Activated CD8-positive, alpha-beta memory T cell treated with anti-CD3 and anti-CD28 coated beads, Interleukin-2, amount 10 ng/mL, durations not matched to agents 7 days and 5 days (primary cell): ENCODE results near the gene YRDC. TPM values are rescaled to one million over a fixed set of nuclear protein-coding genes. Genes with fewer than 3 reads are reported as not detected.
A peak's percentile ranks its signal among the peaks of the same experiment; 100 is the strongest.

Source experiments
- ATAC-seq: fragments of 150-1000 bp; cut with Tn5 transposase; one replicate; pipeline ENCODE4 v1.10.0; 2021; ENCODE audit warnings: moderate library complexity
- CTCF ChIA-PET: fragments of 350-600 bp; sonication (Branson Sonifier 250); formaldehyde crosslinking; loops from one replicate; lab custom pipeline; 2021; ENCODE audit warnings: antibody characterized with exemption; lab: Charles Lee
- DNase-seq: peaks from one replicate; pipeline ENCODE4 v3.0.0-alpha.2; 2020
- H3K27ac Mint-ChIP-seq: one replicate; pipeline ENCODE4 v1.8.0; 2021; ENCODE audit warnings: mild to moderate bottlenecking, mixed read lengths
- H3K27me3 Mint-ChIP-seq: one replicate; pipeline ENCODE4 v1.8.0; 2021; ENCODE audit warnings: mixed read lengths
- H3K36me3 Mint-ChIP-seq: one replicate; pipeline ENCODE4 v1.8.0; 2021; ENCODE audit warnings: mild to moderate bottlenecking, mixed read lengths
- H3K4me1 Mint-ChIP-seq: one replicate; pipeline ENCODE4 v1.8.0; 2021; ENCODE audit warnings: mixed read lengths
- H3K4me3 Mint-ChIP-seq: one replicate; pipeline ENCODE4 v1.8.0; 2021; ENCODE audit warnings: mild to moderate bottlenecking, moderate library complexity, mixed read lengths
- H3K9me3 Mint-ChIP-seq: one replicate; pipeline ENCODE4 v1.8.0; 2022; ENCODE audit warnings: low read depth, mixed read lengths
- total RNA-seq, 2 experiments: library from RNA; stranded (reverse); gene quantifications; one replicate each; pipeline ENCODE4 v1.2.3, GENCODE V29; 2021

Gene YRDC
- total RNA-seq, 2 experiments from 2014 or later, result 16.4 to 28.6 TPM

- no peak overlapping the region for H3K4me3 Mint-ChIP-seq
- DNase-seq, result no peak
- no peaks in the 10 kb centered on the region for H3K9me3 Mint-ChIP-seq
- CTCF ChIA-PET, result no interaction called here
- no peaks in the 10 kb centered on the region for H3K27me3 Mint-ChIP-seq
- H3K4me1 Mint-ChIP-seq, result peaks cover 15% of the 10 kb centered on the region
- ATAC-seq, result no peak
- no peak overlapping the region for H3K27ac Mint-ChIP-seq
- H3K36me3 Mint-ChIP-seq, result peaks cover 18% of the 10 kb centered on the region
Observed at GRCh38 chr1:37840711-37841110, 32.7 kb upstream of the YRDC start.

GRCh38 chr1:37839676-37840075 is 31.7 kb upstream of the YRDC start:
- H3K36me3 Mint-ChIP-seq, result peaks cover 24% of the 10 kb centered on the region
- CTCF ChIA-PET, result no interaction called here
- no peaks in the 10 kb centered on the region for H3K9me3 Mint-ChIP-seq
- H3K27me3 Mint-ChIP-seq, result no peaks in the 10 kb centered on the region
- H3K27ac Mint-ChIP-seq, result no peak overlapping the region
- H3K4me3 Mint-ChIP-seq, result no peak overlapping the region
- H3K4me1 Mint-ChIP-seq, result peaks cover 10% of the 10 kb centered on the region
- ATAC-seq (no peak), DNase-seq (no peak)

GRCh38 chr1:37836788-37837187 is 28.8 kb upstream of the YRDC start:
- DNase-seq (no peak), ATAC-seq (no peak)
- H3K9me3 Mint-ChIP-seq, result no peaks in the 10 kb centered on the region
- CTCF ChIA-PET, result interaction anchor here (1.3 to 1.6 kb wide), 2 partner anchors 23 kb away, joined by 3 to 6 read pairs; partner anchors contain the start of gene MTF1
- H3K27me3 Mint-ChIP-seq, result no peaks in the 10 kb centered on the region
- H3K36me3 Mint-ChIP-seq, result peaks cover 34% of the 10 kb centered on the region
- no peak overlapping the region for H3K27ac Mint-ChIP-seq
- no peaks in the 10 kb centered on the region for H3K4me1 Mint-ChIP-seq
- no peak overlapping the region for H3K4me3 Mint-ChIP-seq

- no peak overlapping the region for H3K27ac Mint-ChIP-seq
- H3K9me3 Mint-ChIP-seq, result no peaks in the 10 kb centered on the region
- CTCF ChIA-PET, result interaction anchor here (1.1 to 2.6 kb wide), 2 partner anchors 17 to 28 kb away, joined by 6 read pairs; partner anchors contain the start of gene MTF1
- H3K27me3 Mint-ChIP-seq, result no peaks in the 10 kb centered on the region
- no peak for DNase-seq
- H3K4me1 Mint-ChIP-seq, result no peaks in the 10 kb centered on the region
- ATAC-seq, result no peak
- no peak overlapping the region for H3K4me3 Mint-ChIP-seq
- H3K36me3 Mint-ChIP-seq, result peaks cover 38% of the 10 kb centered on the region
Observed at GRCh38 chr1:37831809-37832208, 23.8 kb upstream of the YRDC start.

GRCh38 chr1:37831109-37831508 is 23.1 kb upstream of the YRDC start:
- CTCF ChIA-PET, result interaction anchor here (1.1 to 2.6 kb wide), 2 partner anchors 16 to 28 kb away, joined by 6 read pairs; partner anchors contain the start of gene MTF1
- Mint-ChIP-seq H3K4me1 (no peaks in the 10 kb centered on the region), H3K27ac (no peak overlapping the region), H3K4me3 (no peak overlapping the region), H3K27me3 (no peaks in the 10 kb centered on the region), H3K36me3 (peaks cover 39% of the 10 kb centered on the region), H3K9me3 (no peaks in the 10 kb centered on the region)
- DNase-seq (no peak), ATAC-seq (no peak)

- CTCF ChIA-PET, result no interaction called here
- no peaks in the 10 kb centered on the region for H3K27me3 Mint-ChIP-seq
- peaks cover 11% of the 10 kb centered on the region for H3K4me1 Mint-ChIP-seq
- H3K27ac Mint-ChIP-seq, result no peak overlapping the region
- H3K4me3 Mint-ChIP-seq, result no peak overlapping the region
- peaks cover 28% of the 10 kb centered on the region for H3K36me3 Mint-ChIP-seq
- no peak for ATAC-seq
- DNase-seq, result no peak
- no peaks in the 10 kb centered on the region for H3K9me3 Mint-ChIP-seq
Observed at GRCh38 chr1:37828410-37829074, 20.5 kb upstream of the YRDC start.

GRCh38 chr1:37825506-37825905 is 17.5 kb upstream of the YRDC start:
- ATAC-seq (no peak), DNase-seq (no peak)
- H3K27me3 Mint-ChIP-seq, result no peaks in the 10 kb centered on the region
- H3K9me3 Mint-ChIP-seq, result no peaks in the 10 kb centered on the region
- peak overlapping the region; percentile 43 for H3K27ac Mint-ChIP-seq
- H3K36me3 Mint-ChIP-seq, result peaks cover 29% of the 10 kb centered on the region
- H3K4me1 Mint-ChIP-seq, result peaks cover 23% of the 10 kb centered on the region
- no peak overlapping the region for H3K4me3 Mint-ChIP-seq
- CTCF ChIA-PET, result no interaction called here

- Mint-ChIP-seq H3K4me1 (peaks cover 23% of the 10 kb centered on the region), H3K36me3 (peaks cover 31% of the 10 kb centered on the region), H3K9me3 (no peaks in the 10 kb centered on the region), H3K27ac (no peak overlapping the region), H3K27me3 (no peaks in the 10 kb centered on the region), H3K4me3 (no peak overlapping the region)
- CTCF ChIA-PET, result interaction anchor here (2.7 kb wide), 1 partner anchor 36 kb away, joined by 13 read pairs; the partner anchor contains the start of gene MTF1
- DNase-seq, result no peak
- no peak for ATAC-seq
Observed at GRCh38 chr1:37824001-37824400, 16.0 kb upstream of the YRDC start.

- ATAC-seq, result peak; percentile 42
- no peaks in the 10 kb centered on the region for H3K9me3 Mint-ChIP-seq
- no peak overlapping the region for H3K4me3 Mint-ChIP-seq
Observed at GRCh38 chr1:37822906-37823815, 15.2 kb upstream of the YRDC start.

GRCh38 chr1:37821481-37821880 is 13.5 kb upstream of the YRDC start:
- DNase-seq (no peak), ATAC-seq (no peak)
- Mint-ChIP-seq H3K27ac (no peak overlapping the region), H3K36me3 (peaks cover 26% of the 10 kb centered on the region), H3K4me3 (no peak overlapping the region), H3K27me3 (no peaks in the 10 kb centered on the region), H3K9me3 (no peaks in the 10 kb centered on the region), H3K4me1 (peaks cover 23% of the 10 kb centered on the region)
- CTCF ChIA-PET, result interaction anchor here (2.7 kb wide), 1 partner anchor 38 kb away, joined by 13 read pairs; the partner anchor contains the start of gene MTF1

More at GRCh38 chr1:37822906-37823815, 15.2 kb upstream of the YRDC start:
- Mint-ChIP-seq H3K36me3 (peaks cover 29% of the 10 kb centered on the region), H3K27me3 (no peaks in the 10 kb centered on the region), H3K4me1 (peaks cover 23% of the 10 kb centered on the region), H3K27ac (peak overlapping the region; percentile 45)
- DNase-seq, result peak; percentile 53
- CTCF ChIA-PET, result interaction anchor here (2.7 kb wide), 1 partner anchor 37 kb away, joined by 13 read pairs; the partner anchor contains the start of gene MTF1

- no peaks in the 10 kb centered on the region for H3K9me3 Mint-ChIP-seq
- no peak overlapping the region for H3K4me3 Mint-ChIP-seq
- CTCF ChIA-PET, result interaction anchor here (1.0 to 1.6 kb wide), 3 partner anchors 9 to 43 kb away, joined by 3 to 7 read pairs (median 4); partner anchors contain the start of genes C1orf122 and YRDC
- H3K27ac Mint-ChIP-seq, result no peak overlapping the region
- H3K36me3 Mint-ChIP-seq, result peaks cover 17% of the 10 kb centered on the region
- no peak for DNase-seq
- no peak for ATAC-seq
- H3K4me1 Mint-ChIP-seq, result peaks cover 5% of the 10 kb centered on the region
- no peaks in the 10 kb centered on the region for H3K27me3 Mint-ChIP-seq
Observed at GRCh38 chr1:37817481-37817880, 9.5 kb upstream of the YRDC start.

GRCh38 chr1:37814252-37814651 is 6.2 kb upstream of the YRDC start:
- ATAC-seq (no peak), DNase-seq (no peak)
- Mint-ChIP-seq H3K27ac (no peak overlapping the region), H3K9me3 (no peaks in the 10 kb centered on the region), H3K4me3 (no peak overlapping the region), H3K36me3 (peaks cover 6% of the 10 kb centered on the region), H3K4me1 (peaks cover 11% of the 10 kb centered on the region), H3K27me3 (no peaks in the 10 kb centered on the region)
- CTCF ChIA-PET, result interaction anchor here (1.9 kb wide), 1 partner anchor 17 kb away, joined by 6 read pairs; no protein-coding TSS in a partner anchor

- H3K27me3 Mint-ChIP-seq, result no peaks in the 10 kb centered on the region
- H3K4me3 Mint-ChIP-seq, result no peak overlapping the region
Observed at GRCh38 chr1:37813529-37814145, 5.6 kb upstream of the YRDC start.

More at GRCh38 chr1:37813529-37814145, 5.6 kb upstream of the YRDC start:
- DNase-seq, result no peak
- Mint-ChIP-seq H3K4me1 (peaks cover 14% of the 10 kb centered on the region), H3K9me3 (no peaks in the 10 kb centered on the region), H3K27ac (no peak overlapping the region), H3K36me3 (peaks cover 6% of the 10 kb centered on the region)
- no peak for ATAC-seq
- CTCF ChIA-PET, result no interaction called here
